WTC11 (cell line): ENCODE results near the gene SLC9A6. TPM values are rescaled to one million over a fixed set of nuclear protein-coding genes. Genes with fewer than 3 reads are reported as not detected.

Source experiments
- ATAC-seq: fragments of 200-7000 bp; cut with Tn5 transposase; 2 replicates; pipeline ENCODE4 v1.10.0; 2021; ENCODE audit warnings: mild to moderate bottlenecking, moderate library complexity
- CTCF ChIA-PET: fragments of 300-600 bp; sonication (Branson Sonifier 250); formaldehyde crosslinking; loops from one replicate; lab custom pipeline; 2021; ENCODE audit warnings: antibody characterized with exemption; lab: Charles Lee
- POLR2A ChIA-PET: fragments of 350-600 bp; sonication (Branson Sonifier 250); formaldehyde crosslinking; loops from one replicate; lab custom pipeline; 2021; ENCODE audit warnings: antibody characterized with exemption; lab: Charles Lee
- DNase-seq: peaks from one replicate; pipeline ENCODE4 v3.0.0; 2021; ENCODE audit warnings: low spot score
- H3K27ac Mint-ChIP-seq: 2 replicates; pipeline ENCODE4 v1.8.0; 2021; ENCODE audit warnings: mixed read lengths
- H3K27me3 Mint-ChIP-seq: 2 replicates; pipeline ENCODE4 v1.8.0; 2021; ENCODE audit warnings: low read depth, mild to moderate bottlenecking, moderate library complexity, mixed read lengths
- H3K36me3 Mint-ChIP-seq: 2 replicates; pipeline ENCODE4 v1.8.0; 2021; ENCODE audit warnings: mixed read lengths
- H3K4me1 Mint-ChIP-seq: 2 replicates; pipeline ENCODE4 v1.8.0; 2022; ENCODE audit warnings: mixed read lengths
- H3K4me3 Mint-ChIP-seq: 2 replicates; pipeline ENCODE4 v1.8.0; 2021; ENCODE audit warnings: mild to moderate bottlenecking, moderate library complexity, mixed read lengths
- H3K9me3 Mint-ChIP-seq: 2 replicates; pipeline ENCODE4 v1.8.0; 2021; ENCODE audit warnings: mixed read lengths
- ATF1 ChIP-seq: sonication (generic); formaldehyde crosslinking; IDR thresholded peaks from 2 replicates; pipeline ENCODE4 v1.8.1; 2023; ENCODE audit warnings: mild to moderate bottlenecking, moderate library complexity, missing genetic modification reagents
- ATF2 ChIP-seq: sonication (generic); formaldehyde crosslinking; IDR thresholded peaks from 2 replicates; pipeline ENCODE4 v1.8.1; 2022; ENCODE audit warnings: low read depth, missing genetic modification reagents, borderline replicate concordance
- ATF3 ChIP-seq: sonication (generic); formaldehyde crosslinking; conservative IDR thresholded peaks from 2 replicates; pipeline ENCODE4 v1.8.1; 2022; ENCODE audit warnings: mild to moderate bottlenecking, missing genetic modification reagents
- EMX1 ChIP-seq: fragments of 250-450 bp; sonication (Bioruptor Pico); IDR thresholded peaks from 2 replicates; pipeline ENCODE4 v1.8.0; 2021; ENCODE audit warnings: mild to moderate bottlenecking
- GABPB1 ChIP-seq: sonication (generic); formaldehyde crosslinking; IDR thresholded peaks from 2 replicates; pipeline ENCODE4 v1.8.1; 2023; ENCODE audit warnings: mild to moderate bottlenecking, missing genetic modification reagents
- IRF1 ChIP-seq: sonication (generic); formaldehyde crosslinking; IDR thresholded peaks from 2 replicates; pipeline ENCODE4 v1.8.0; 2023; ENCODE audit warnings: missing genetic modification reagents
- JAZF1 ChIP-seq: fragments of 250-450 bp; sonication (Bioruptor Pico); IDR thresholded peaks from 2 replicates; pipeline ENCODE4 v1.9.0; 2021; ENCODE audit warnings: moderate library complexity, mild to moderate bottlenecking, inconsistent platforms
- MLX ChIP-seq: sonication (generic); formaldehyde crosslinking; IDR thresholded peaks from 2 replicates; pipeline ENCODE4 v1.8.1; 2023; ENCODE audit warnings: mild to moderate bottlenecking, missing genetic modification reagents, moderate library complexity
- NFYB ChIP-seq: sonication (generic); formaldehyde crosslinking; conservative IDR thresholded peaks from 2 replicates; pipeline ENCODE4 v1.8.0; 2022; ENCODE audit warnings: low read depth, missing genetic modification reagents
- NR2C2 ChIP-seq: sonication (generic); formaldehyde crosslinking; IDR thresholded peaks from 2 replicates; pipeline ENCODE4 v1.8.0; 2022; ENCODE audit warnings: mild to moderate bottlenecking, missing genetic modification reagents
- PRRX2 ChIP-seq: fragments of 250-450 bp; sonication (Bioruptor Pico); IDR thresholded peaks from 2 replicates; pipeline ENCODE4 v1.8.0; 2021; ENCODE audit warnings: mild to moderate bottlenecking
- SMAD4 ChIP-seq: sonication (generic); formaldehyde crosslinking; IDR thresholded peaks from 2 replicates; pipeline ENCODE4 v1.8.0; 2022; ENCODE audit warnings: mild to moderate bottlenecking, missing genetic modification reagents
- SOX15 ChIP-seq: fragments of 250-450 bp; sonication (Bioruptor Pico); IDR thresholded peaks from 2 replicates; pipeline ENCODE4 v1.9.0; 2021; ENCODE audit warnings: mild to moderate bottlenecking
- USF1 ChIP-seq: sonication (generic); formaldehyde crosslinking; IDR thresholded peaks from 2 replicates; pipeline ENCODE4 v1.8.0; 2022; ENCODE audit warnings: mild to moderate bottlenecking, missing genetic modification reagents
- ZBTB21 ChIP-seq: sonication (generic); formaldehyde crosslinking; IDR thresholded peaks from 2 replicates; pipeline ENCODE4 v1.8.1; 2023; ENCODE audit warnings: mild to moderate bottlenecking, missing genetic modification reagents, borderline replicate concordance
- ZNF138 ChIP-seq: sonication (generic); formaldehyde crosslinking; conservative IDR thresholded peaks from 2 replicates; pipeline ENCODE4 v1.8.1; 2022; ENCODE audit warnings: mild to moderate bottlenecking, moderate library complexity, missing genetic modification reagents
- ZNF512 ChIP-seq: sonication (generic); formaldehyde crosslinking; IDR thresholded peaks from 2 replicates; pipeline ENCODE4 v1.8.1; 2022; ENCODE audit warnings: missing genetic modification reagents, borderline replicate concordance
- total RNA-seq: library from RNA; stranded (reverse); gene quantifications from 3 replicates; pipeline ENCODE4 v1.2.3, GENCODE V29; 2021

SLC9A6 gene
- total RNA-seq, 1 experiment from 2014 or later, result 9.6 TPM

GRCh38 chrX:135974279-135974856 lies 10.9 kb upstream of the SLC9A6 start (continued):
- TF ChIP-seq ZBTB21 (CRISPR knock-in tag) (no peak), SMAD4 (CRISPR knock-in tag) (no peak), ATF2 (no peak), NFYB (CRISPR knock-in tag) (no peak), IRF1 (CRISPR knock-in tag) (no peak), NR2C2 (CRISPR knock-in tag) (no peak)

- ChIA-PET POLR2A (no interaction called here), CTCF (no interaction called here)
- Mint-ChIP-seq H3K4me1 (peaks cover 16% of the 10 kb centered on the region), H3K27me3 (peaks cover 4% of the 10 kb centered on the region; the same call in 1 of the 2 replicates), H3K9me3 (no peaks in the 10 kb centered on the region), H3K36me3 (no peaks in the 10 kb centered on the region), H3K4me3 (no peak overlapping the region), H3K27ac (no peak overlapping the region)
- ATAC-seq (no peak), DNase-seq (no peak)
- no peak for TF ChIP-seq MLX (CRISPR knock-in tag)
Measured at GRCh38 chrX:135975421-135975820, 9.8 kb upstream of the SLC9A6 start.

- TF ChIP-seq EMX1 (CRISPR knock-in tag) (no peak), ZNF138 (CRISPR knock-in tag) (no peak), USF1 (CRISPR knock-in tag) (no peak)
- Mint-ChIP-seq H3K9me3 (no peaks in the 10 kb centered on the region), H3K27me3 (peaks cover 4% of the 10 kb centered on the region; the same call in 1 of the 2 replicates), H3K36me3 (no peaks in the 10 kb centered on the region), H3K27ac (no peak overlapping the region), H3K4me1 (peaks cover 13% of the 10 kb centered on the region), H3K4me3 (no peak overlapping the region)
- ATAC-seq, result no peak
- POLR2A ChIA-PET, result no interaction called here
- DNase-seq, result no peak
- CTCF ChIA-PET, result no interaction called here
Measured at GRCh38 chrX:135977611-135978010, 7.6 kb upstream of the SLC9A6 start.

GRCh38 chrX:135981010-135981409 lies 4.2 kb upstream of the SLC9A6 start:
- H3K9me3 Mint-ChIP-seq, result no peaks in the 10 kb centered on the region

More at GRCh38 chrX:135981010-135981409, 4.2 kb upstream of the SLC9A6 start:
- CTCF ChIA-PET, result no interaction called here
- H3K27ac Mint-ChIP-seq, result no peak overlapping the region
- peaks cover 20% of the 10 kb centered on the region for H3K4me1 Mint-ChIP-seq
- H3K27me3 Mint-ChIP-seq, result peaks cover 4% of the 10 kb centered on the region; the same call in 1 of the 2 replicates
- TF ChIP-seq PRRX2 (CRISPR knock-in tag) (no peak), JAZF1 (CRISPR knock-in tag) (no peak), SOX15 (CRISPR knock-in tag) (no peak), ZNF512 (CRISPR knock-in tag) (no peak), ATF1 (no peak), ATF3 (CRISPR knock-in tag) (no peak), GABPB1 (CRISPR knock-in tag) (no peak)
- H3K36me3 Mint-ChIP-seq, result no peaks in the 10 kb centered on the region
- POLR2A ChIA-PET, result no interaction called here
- no peak for DNase-seq
- no peak for ATAC-seq
- no peak overlapping the region for H3K4me3 Mint-ChIP-seq
